Tibial nerve (tissue), 4 donors: ENCODE results near the gene APOLD1. TPM values are rescaled to one million over a fixed set of nuclear protein-coding genes. Genes with fewer than 3 reads are reported as not detected.

Experiments
- DNase-seq, 2 donors: peaks; one replicate each; pipeline ENCODE4 v3.0.0-alpha.2; 2019; ENCODE audit warnings: low spot score in 2 of 2
- H3K27ac ChIP-seq, 4 donors: fragments of 200-600 bp; sonication (generic) in 3 of 4; one replicate each; pipeline ENCODE4 v1.5.1; 2017 to 2019; ENCODE audit warnings: mild to moderate bottlenecking in 1 of 4
- H3K27me3 ChIP-seq, 2 donors: fragments of 200-600 bp; sonication (generic) in 1 of 2; one replicate each; pipeline versions ENCODE4 v1.5.1 to v1.6.0; 2017 to 2019
- H3K36me3 ChIP-seq, 3 donors: fragments of 200-600 bp; sonication (generic); one replicate each; pipeline ENCODE4 v1.5.1; 2018 to 2019
- H3K4me1 ChIP-seq, 4 donors: fragments of 200-600 bp; sonication (generic) in 3 of 4; one replicate each; pipeline ENCODE4 v1.5.1; 2017 to 2019
- H3K4me3 ChIP-seq, 4 donors: fragments of 200-600 bp; sonication (generic) in 3 of 4; one replicate each; pipeline ENCODE4 v1.5.1; 2017 to 2019; ENCODE audit warnings: mild to moderate bottlenecking in 1 of 4, moderate library complexity in 1 of 4
- H3K9me3 ChIP-seq, 4 donors: fragments of 200-600 bp; sonication (generic) in 3 of 4; one replicate each; pipeline ENCODE4 v1.5.1; 2017 to 2019
- CTCF ChIP-seq, 5 experiments: fragments of 200-600 bp in 3 of 5; fragments of 450-650 bp in 2 of 5; sonication (generic) in 3 of 5; IDR thresholded peaks; one replicate each; pipeline ENCODE4 v1.5.1; 2016 to 2019; ENCODE audit warnings: antibody characterized with exemption in 5 of 5, mild to moderate bottlenecking in 3 of 5, moderate library complexity in 2 of 5
- EP300 ChIP-seq, 2 donors: sonication (generic); formaldehyde crosslinking; IDR thresholded peaks; one replicate each; pipeline ENCODE4 v1.6.1; 2017; ENCODE audit warnings: antibody characterized with exemption in 2 of 2, mild to moderate bottlenecking in 1 of 2
- POLR2A ChIP-seq, 2 donors: fragments of 450-650 bp; IDR thresholded peaks; one replicate each; pipeline ENCODE4 v1.6.1; 2017; ENCODE audit warnings: antibody characterized with exemption in 2 of 2, mild to moderate bottlenecking in 2 of 2, moderate library complexity in 2 of 2
- WGBS, 2 donors: methylation state at CpG; one replicate each; pipeline ENCODE4 v1.1.5; 2018; 5-methylcytosine and 5-hydroxymethylcytosine counted together
- total RNA-seq, 4 donors: library from RNA; depleted of rRNA; stranded (reverse); fragments of >200 nt; gene quantifications; one replicate each; pipeline ENCODE4 v1.1.0, GENCODE V29; 2016

The APOLD1 gene
- total RNA-seq, 4 donors from 2014 or later: 43.7 to 138 (median 83.9) TPM

DNA sequence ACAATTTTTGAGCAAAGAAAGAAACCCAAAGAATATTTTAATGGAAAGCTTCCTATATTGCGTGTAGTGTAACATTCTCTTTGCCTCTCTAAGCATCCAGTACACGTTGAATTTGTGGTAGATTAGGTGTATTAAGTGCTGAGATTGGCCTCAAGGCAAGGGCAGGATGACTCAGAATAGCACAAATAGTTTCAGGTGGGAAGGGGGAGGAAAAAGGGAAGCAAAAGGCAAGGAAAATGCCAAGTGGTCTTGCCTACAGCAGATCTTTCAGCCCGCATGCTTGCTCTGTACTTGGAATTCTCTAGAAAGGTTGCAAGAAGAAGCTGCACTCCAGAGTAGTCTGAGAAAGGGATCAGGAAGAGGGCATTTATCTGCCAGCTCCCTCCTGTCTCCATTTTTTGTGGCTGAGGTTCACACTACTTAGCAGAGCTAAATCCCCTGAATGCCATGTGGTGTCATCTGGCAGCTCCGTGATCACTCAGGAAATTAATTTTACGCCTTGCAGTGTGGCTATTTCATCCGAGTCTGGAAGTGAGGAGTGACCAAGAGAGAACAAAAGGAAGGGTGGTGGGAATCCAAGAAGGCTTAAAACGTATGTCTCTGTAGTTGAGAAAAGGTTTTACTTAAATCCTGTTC lies 39.8 kb upstream of the APOLD1 start:
- 85 to 87% methylated on average over 6 to 7 of the region's 7 CpGs for WGBS, 2 donors

DNA sequence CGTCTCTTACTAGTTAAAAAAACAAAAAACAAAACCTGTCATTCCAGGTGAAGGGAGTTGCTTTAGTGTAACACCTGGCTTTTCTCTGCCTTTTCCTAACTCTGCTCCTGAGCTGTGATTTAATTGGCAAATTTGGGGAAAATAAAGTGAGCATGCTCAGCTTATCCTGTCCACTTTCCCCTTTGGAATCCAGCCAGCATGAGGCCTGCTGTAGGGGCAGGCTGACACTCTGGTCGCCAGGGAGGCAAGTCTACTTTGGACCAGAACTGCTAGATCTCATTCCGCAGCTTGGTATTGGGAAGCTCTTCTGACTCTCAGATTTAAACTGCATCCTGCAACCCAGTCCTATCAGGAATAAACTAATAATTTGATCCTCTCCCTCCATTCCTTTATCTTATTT lies 38.2 kb upstream of the APOLD1 start:
- Histone ChIP-seq H3K27ac (no peak overlapping the region), H3K27me3 (no peaks in the 10 kb centered on the region), H3K4me3 (no peak overlapping the region), H3K9me3 (no peaks in the 10 kb centered on the region), H3K4me1 (peaks cover 0 to 10% (median 0%) of the 10 kb centered on the region in 4 donors), H3K36me3 (no peaks in the 10 kb centered on the region)
- no peak for DNase-seq
- TF ChIP-seq CTCF (IDR thresholded peaks at IDR 0.05) (no peak), POLR2A (IDR thresholded peaks at IDR 0.05) (no peak), EP300 (IDR thresholded peaks at IDR 0.05) (no peak)
- 72% methylated on average over 3 of the region's 3 CpGs for WGBS, 2 donors

More for the DNA sequence above, 39.8 kb upstream of the APOLD1 start:
- Histone ChIP-seq H3K4me1 (peaks cover 0 to 19% (median 0%) of the 10 kb centered on the region in 4 donors), H3K4me3 (no peak overlapping the region), H3K27me3 (no peaks in the 10 kb centered on the region), H3K9me3 (no peaks in the 10 kb centered on the region), H3K36me3 (no peaks in the 10 kb centered on the region), H3K27ac (no peak overlapping the region)
- DNase-seq: no peak
- TF ChIP-seq CTCF (IDR thresholded peaks at IDR 0.05) (no peak), EP300 (IDR thresholded peaks at IDR 0.05) (no peak)

GRCh38 chr12:12748044-12748443 lies 37.4 kb upstream of the APOLD1 start:
- H3K27ac ChIP-seq: peak overlapping the region in 1 of 4 donors; percentile 91
- H3K9me3 ChIP-seq: no peaks in the 10 kb centered on the region
- no peak for DNase-seq
- H3K27me3 ChIP-seq: no peaks in the 10 kb centered on the region
- WGBS, 2 donors: 54 to 60% methylated on average over 3 of the region's 3 CpGs
- TF ChIP-seq EP300 (IDR thresholded peaks at IDR 0.05) (no peak), POLR2A (IDR thresholded peaks at IDR 0.05) (no peak), CTCF (IDR thresholded peaks at IDR 0.05) (no peak)
- peaks cover 0 to 10% (median 0%) of the 10 kb centered on the region in 4 donors for H3K4me1 ChIP-seq
- H3K4me3 ChIP-seq: no peak overlapping the region
- H3K36me3 ChIP-seq: no peaks in the 10 kb centered on the region

- peak overlapping the region; percentile 75 to 95 (median 92) for H3K27ac ChIP-seq
Observed at GRCh38 chr12:12749433-12749832, 36.0 kb upstream of the APOLD1 start.

More at GRCh38 chr12:12749433-12749832, 36.0 kb upstream of the APOLD1 start:
- peak overlapping the region; percentile 33 to 55 (median 44) for H3K4me3 ChIP-seq
- 45 to 47% methylated on average over 7 of the region's 7 CpGs for WGBS, 2 donors
- peaks cover 0 to 10% (median 0%) of the 10 kb centered on the region in 4 donors for H3K4me1 ChIP-seq
- H3K9me3 ChIP-seq: no peaks in the 10 kb centered on the region
- no peak for DNase-seq
- no peaks in the 10 kb centered on the region for H3K36me3 ChIP-seq
- TF ChIP-seq CTCF (IDR thresholded peaks at IDR 0.05) (no peak), POLR2A (IDR thresholded peaks at IDR 0.05) (peak in 1 of 2 donors; percentile 39), EP300 (IDR thresholded peaks at IDR 0.05) (peak; percentile 41 to 65)
- H3K27me3 ChIP-seq: no peaks in the 10 kb centered on the region
